IPS-20b (cell line): Measurements from ENCODE around the gene B4GAT1.
"Not testable (repeated sequence)": the region's sequence is repeated elsewhere in the genome, so short reads cannot be mapped to it uniquely, and the experiment has no call there.

Experiments used
- H3K27ac ChIP-seq: one replicate; pipeline ENCODE4 v1.5.1; 2013; ENCODE audit warnings: low read length
- H3K27me3 ChIP-seq: 2 replicates; pipeline ENCODE4 v1.6.1; 2013; ENCODE audit warnings: mild to moderate bottlenecking, low read length, inconsistent platforms; ENCODE audit not compliant: insufficient read depth
- H3K36me3 ChIP-seq: 2 replicates; pipeline ENCODE4 v1.6.1; 2013; ENCODE audit warnings: low read depth, mild to moderate bottlenecking, inconsistent platforms, low read length, moderate library complexity; ENCODE audit not compliant: insufficient read depth
- H3K4me1 ChIP-seq: 2 replicates; pipeline ENCODE4 v1.6.1; 2013; ENCODE audit warnings: mild to moderate bottlenecking, control low read depth, inconsistent platforms, low read length, moderate library complexity; ENCODE audit not compliant: insufficient read depth
- H3K4me3 ChIP-seq: 2 replicates; pipeline ENCODE4 v1.5.1; 2013; ENCODE audit warnings: mild to moderate bottlenecking, low read length, inconsistent platforms
- H3K9ac ChIP-seq: 2 replicates; pipeline ENCODE4 v1.6.1; 2013; ENCODE audit warnings: low read depth, mild to moderate bottlenecking, inconsistent platforms, low read length, moderate library complexity
- H3K9me3 ChIP-seq: 2 replicates; pipeline ENCODE4 v1.6.1; 2013; ENCODE audit warnings: mild to moderate bottlenecking, low read depth, low read length, inconsistent platforms; ENCODE audit not compliant: insufficient read depth

Gene B4GAT1

GRCh38 chr11:66315921-66316811, 31.3 kb downstream of the B4GAT1 start:
- no peak overlapping the region for H3K27ac ChIP-seq
- H3K9ac ChIP-seq: no peak overlapping the region
- H3K27me3 ChIP-seq: peaks cover 14% of the 10 kb centered on the region
- H3K9me3 ChIP-seq: no peaks in the 10 kb centered on the region
- H3K4me1 ChIP-seq: peaks cover 19% of the 10 kb centered on the region
- H3K4me3 ChIP-seq: no peak overlapping the region
- H3K36me3 ChIP-seq: no peaks in the 10 kb centered on the region

GRCh38 chr11:66315498-66315885, 31.9 kb downstream of the B4GAT1 start:
- no peak overlapping the region for H3K4me3 ChIP-seq
- H3K4me1 ChIP-seq: peaks cover 19% of the 10 kb centered on the region
- no peaks in the 10 kb centered on the region for H3K9me3 ChIP-seq
- H3K27me3 ChIP-seq: peaks cover 14% of the 10 kb centered on the region
- H3K27ac ChIP-seq: no peak overlapping the region
- H3K36me3 ChIP-seq: no peaks in the 10 kb centered on the region
- no peak overlapping the region for H3K9ac ChIP-seq

GRCh38 chr11:66314561-66315497, 32.6 kb downstream of the B4GAT1 start:
- no peak overlapping the region for H3K27ac ChIP-seq
- H3K9ac ChIP-seq: no peak overlapping the region
- peaks cover 17% of the 10 kb centered on the region for H3K27me3 ChIP-seq
- H3K9me3 ChIP-seq: no peaks in the 10 kb centered on the region
- no peak overlapping the region for H3K4me3 ChIP-seq
- H3K36me3 ChIP-seq: no peaks in the 10 kb centered on the region
- peaks cover 19% of the 10 kb centered on the region for H3K4me1 ChIP-seq

GRCh38 chr11:66314186-66314501, 33.3 kb downstream of the B4GAT1 start:
- Histone ChIP-seq H3K27ac (no peak overlapping the region), H3K27me3 (peaks cover 18% of the 10 kb centered on the region), H3K36me3 (no peaks in the 10 kb centered on the region), H3K9ac (peak overlapping the region; percentile 67; the same call in 1 of the 2 replicates), H3K4me3 (peak overlapping the region; percentile 90; the same call in 1 of the 2 replicates), H3K9me3 (no peaks in the 10 kb centered on the region), H3K4me1 (peaks cover 19% of the 10 kb centered on the region)

- Histone ChIP-seq H3K27me3 (peaks cover 18% of the 10 kb centered on the region), H3K27ac (no peak overlapping the region), H3K36me3 (no peaks in the 10 kb centered on the region), H3K9me3 (no peaks in the 10 kb centered on the region), H3K9ac (peak overlapping the region; percentile 67; the same call in 1 of the 2 replicates), H3K4me3 (peak overlapping the region; percentile 90), H3K4me1 (peaks cover 18% of the 10 kb centered on the region)
These were observed 33.9 kb downstream of the B4GAT1 start for GRCh38 chr11:66313321-66314185.

- Histone ChIP-seq H3K27ac (no peak overlapping the region), H3K36me3 (no peaks in the 10 kb centered on the region), H3K4me1 (peaks cover 11% of the 10 kb centered on the region; the same call in 1 of the 2 replicates), H3K4me3 (peak overlapping the region; percentile 90), H3K9me3 (no peaks in the 10 kb centered on the region), H3K27me3 (peaks cover 18% of the 10 kb centered on the region), H3K9ac (peak overlapping the region; percentile 67; the same call in 1 of the 2 replicates)
These were observed 34.7 kb downstream of the B4GAT1 start for GRCh38 chr11:66312549-66313320.

GRCh38 chr11:66311965-66312548, 35.4 kb downstream of the B4GAT1 start:
- Histone ChIP-seq H3K9me3 (no peaks in the 10 kb centered on the region), H3K36me3 (no peaks in the 10 kb centered on the region), H3K27me3 (peaks cover 22% of the 10 kb centered on the region), H3K4me1 (peaks cover 5% of the 10 kb centered on the region; the same call in 1 of the 2 replicates), H3K27ac (no peak overlapping the region), H3K4me3 (peak overlapping the region; percentile 90), H3K9ac (peak overlapping the region; percentile 65; the same call in 1 of the 2 replicates)

GRCh38 chr11:66311470-66311964, 35.9 kb downstream of the B4GAT1 start:
- Histone ChIP-seq H3K4me3 (peak overlapping the region; percentile 90; the same call in 1 of the 2 replicates), H3K9me3 (no peaks in the 10 kb centered on the region), H3K4me1 (peaks cover 5% of the 10 kb centered on the region; the same call in 1 of the 2 replicates), H3K36me3 (no peaks in the 10 kb centered on the region), H3K27me3 (peaks cover 20% of the 10 kb centered on the region), H3K9ac (peak overlapping the region; percentile 65; the same call in 1 of the 2 replicates), H3K27ac (no peak overlapping the region)

- H3K9ac ChIP-seq, H3K36me3 ChIP-seq, H3K4me3 ChIP-seq, H3K27ac ChIP-seq, H3K9me3 ChIP-seq, H3K4me1 ChIP-seq: not testable (repeated sequence)
- peaks cover 14% of the 10 kb centered on the region for H3K27me3 ChIP-seq
These were observed 36.5 kb downstream of the B4GAT1 start for GRCh38 chr11:66310803-66311440.

- H3K36me3 ChIP-seq: no peaks in the 10 kb centered on the region
- H3K9ac ChIP-seq: no peak overlapping the region
- H3K4me3 ChIP-seq: no peak overlapping the region
- H3K27me3 ChIP-seq: peaks cover 8% of the 10 kb centered on the region; the same call in 1 of the 2 replicates
- H3K9me3 ChIP-seq: no peaks in the 10 kb centered on the region
- no peak overlapping the region for H3K27ac ChIP-seq
- H3K4me1 ChIP-seq: peaks cover 5% of the 10 kb centered on the region; the same call in 1 of the 2 replicates
These were observed 37.1 kb downstream of the B4GAT1 start for GRCh38 chr11:66310324-66310723.
